ENCODE data around the gene CCDC50.
A peak's percentile ranks its signal among the peaks of the same experiment; 100 is the strongest.

The CCDC50 gene

DNA sequence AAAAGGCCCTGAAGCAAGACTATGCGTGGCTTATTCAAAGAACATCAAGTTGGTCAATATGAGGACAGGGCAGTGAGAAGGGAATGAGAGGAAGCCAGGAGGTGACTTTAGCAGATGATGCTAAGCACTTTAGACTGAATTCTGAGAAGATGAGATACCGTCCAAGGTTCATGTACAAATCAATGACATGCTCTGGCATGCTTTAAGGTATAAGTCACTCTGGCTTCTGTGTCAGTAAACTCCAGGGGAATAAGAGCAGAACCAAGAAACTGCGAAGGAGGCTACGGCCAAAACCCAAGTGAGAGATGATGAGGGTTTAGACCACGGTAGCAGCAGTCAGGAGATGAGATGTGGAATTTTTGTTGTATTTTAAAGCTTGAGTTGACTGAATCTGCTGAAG is 8.9 kb upstream of the CCDC50 start:
- no peak for DNase-seq

DNA sequence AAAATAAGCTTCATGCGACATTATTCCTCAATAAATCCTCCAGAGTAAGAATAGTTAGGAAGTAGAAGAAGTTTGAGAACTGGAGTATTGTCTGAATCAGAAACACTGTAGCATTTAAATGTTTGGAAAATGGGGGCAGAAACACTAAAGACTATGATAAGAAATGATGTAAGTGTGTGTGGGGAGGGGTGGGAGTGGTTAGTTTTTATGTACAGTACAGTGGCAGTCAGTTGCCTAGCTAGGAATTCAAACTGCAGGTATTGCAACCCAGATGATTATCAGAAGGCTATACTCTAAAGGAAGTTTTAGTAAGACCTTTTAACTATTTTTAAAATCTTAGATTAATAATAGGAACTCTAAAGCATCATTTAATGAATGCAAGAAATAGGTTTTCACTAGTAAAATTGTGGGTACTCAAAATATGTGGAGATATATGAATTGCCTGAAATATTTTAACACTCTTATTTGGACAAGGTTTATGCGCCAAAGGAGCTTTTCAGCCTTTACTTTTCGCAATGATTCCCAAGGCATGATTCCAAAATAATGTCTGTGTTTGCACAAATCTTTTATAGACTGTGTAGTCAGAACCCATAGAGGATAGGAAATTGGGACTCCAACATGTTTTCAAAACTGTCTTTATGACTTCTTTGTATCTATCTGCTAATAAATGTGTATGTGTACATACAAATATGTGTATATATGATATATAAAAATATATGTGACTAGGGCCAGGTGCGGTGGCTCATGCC is 8.0 kb upstream of the CCDC50 start:
- no peak for DNase-seq

DNA sequence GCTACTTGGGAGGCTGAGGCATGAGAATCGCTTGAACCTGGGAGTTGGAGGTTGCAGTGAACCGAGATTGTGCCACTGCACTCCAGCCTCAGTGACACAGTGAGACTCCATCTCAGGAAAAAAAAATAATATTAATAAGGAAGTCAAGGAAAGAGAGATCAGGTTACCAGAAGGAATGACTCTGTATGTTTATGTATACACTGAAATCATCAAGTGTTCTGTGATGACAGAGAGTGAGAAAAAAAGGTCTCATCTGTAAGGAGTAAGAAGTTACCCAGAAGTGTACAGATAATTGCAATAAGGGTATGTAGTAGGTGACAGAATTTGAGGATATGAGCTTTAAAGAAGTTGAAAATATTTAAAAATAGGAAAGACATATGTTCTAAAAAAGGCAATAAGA is 4.3 kb upstream of the CCDC50 start:
- no peak for DNase-seq

DNA sequence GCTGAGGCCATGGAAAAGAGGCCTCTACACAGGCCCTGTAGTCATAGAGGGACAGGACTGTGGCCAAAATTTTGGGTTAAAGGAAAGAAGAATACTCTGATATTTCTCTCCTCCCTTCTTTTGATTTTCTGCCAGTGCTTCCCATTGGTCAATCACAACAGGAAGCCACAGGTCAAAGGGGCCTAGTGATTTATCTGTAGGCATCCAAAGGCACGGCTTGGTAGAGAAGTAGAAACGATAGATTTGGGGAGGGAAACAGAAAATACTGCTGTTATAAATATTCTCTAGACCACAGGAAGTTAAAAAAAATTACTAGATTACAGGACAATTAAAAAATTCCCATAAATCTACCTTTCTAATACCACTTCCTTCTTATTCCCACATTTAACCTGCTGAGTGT is 1.7 kb upstream of the CCDC50 start:
- no peak for DNase-seq

GRCh38 chr3:191328383-191328961 is 722 bp upstream of the CCDC50 start:
- no peak for DNase-seq

- DNase-seq, result peak in 1 of 2 donors; percentile 9
These were observed 698 bp downstream of the CCDC50 start, which contains the start of gene UTS2B for GRCh38 chr3:191329654-191330529. UTS2B (minus strand) TSS chr3:191330526; CDS start chr3:191282189, 48,337 bp downstream.

GRCh38 chr3:191330530-191331048 is 1.4 kb downstream of the CCDC50 start:
- DNase-seq, result no peak

DNA sequence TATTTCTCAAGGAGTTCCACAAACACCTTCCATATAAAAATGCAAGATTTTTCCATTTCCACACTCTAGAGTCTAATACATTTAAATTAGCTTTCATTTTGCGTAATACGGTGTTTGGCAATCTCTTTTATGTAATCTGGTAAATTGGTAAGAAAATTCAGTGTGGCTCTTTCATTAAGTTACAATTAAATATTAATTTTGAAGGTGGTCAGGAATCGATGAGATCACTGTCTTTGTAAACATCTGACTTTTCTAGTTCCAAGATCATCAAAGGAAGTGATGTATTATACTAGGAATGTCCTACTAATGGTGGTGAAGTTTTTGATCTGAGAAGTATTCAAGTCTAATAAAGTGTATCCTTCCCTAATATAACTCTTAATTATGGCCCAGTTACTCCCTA is 2.2 kb downstream of the CCDC50 start:
- DNase-seq, result no peak

DNA sequence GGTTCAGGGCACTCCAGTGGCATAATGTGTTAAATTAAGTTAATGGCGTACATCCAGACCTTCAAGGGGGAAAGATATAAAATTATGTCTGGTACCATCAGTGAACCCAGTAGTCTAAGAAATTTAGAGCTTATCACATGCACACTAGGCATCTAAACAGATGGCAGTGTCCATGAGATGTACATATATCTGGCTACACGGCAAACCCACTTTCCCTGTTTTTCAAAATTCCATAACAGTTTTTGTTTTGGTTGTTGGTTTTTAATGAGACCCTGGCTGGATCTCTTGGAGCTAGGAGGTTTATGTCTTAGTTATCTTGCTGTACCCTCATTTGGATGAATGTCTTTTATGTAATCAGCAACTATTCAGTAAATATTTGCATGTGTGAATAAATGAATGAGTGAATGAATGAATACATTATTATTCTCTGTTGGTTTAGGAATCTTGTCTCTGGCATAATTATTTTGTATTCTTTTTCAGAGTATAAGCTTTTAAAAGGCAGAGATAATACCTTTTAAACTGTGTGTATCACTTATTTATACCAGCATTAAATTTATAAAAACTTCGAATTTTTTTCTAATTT is 4.2 kb downstream of the CCDC50 start:
- DNase-seq, result no peak

GRCh38 chr3:191334346-191334893 is 5.2 kb downstream of the CCDC50 start:
- no peak for DNase-seq

GRCh38 chr3:191336833-191337232 is 7.6 kb downstream of the CCDC50 start:
- no peak for DNase-seq

- no peak for DNase-seq
These were observed 8.9 kb downstream of the CCDC50 start for GRCh38 chr3:191338177-191338488.

GRCh38 chr3:191339316-191339917 is 10.2 kb downstream of the CCDC50 start:
- DNase-seq, result no peak

- DNase-seq, result no peak
These were observed 11.2 kb downstream of the CCDC50 start for GRCh38 chr3:191340351-191340750.

GRCh38 chr3:191340966-191341365 is 11.8 kb downstream of the CCDC50 start:
- DNase-seq, result no peak

- DNase-seq, result no peak
These were observed 12.8 kb downstream of the CCDC50 start for GRCh38 chr3:191342006-191342405.

- DNase-seq, result no peak
These were observed 13.2 kb downstream of the CCDC50 start for GRCh38 chr3:191342411-191342810.

DNA sequence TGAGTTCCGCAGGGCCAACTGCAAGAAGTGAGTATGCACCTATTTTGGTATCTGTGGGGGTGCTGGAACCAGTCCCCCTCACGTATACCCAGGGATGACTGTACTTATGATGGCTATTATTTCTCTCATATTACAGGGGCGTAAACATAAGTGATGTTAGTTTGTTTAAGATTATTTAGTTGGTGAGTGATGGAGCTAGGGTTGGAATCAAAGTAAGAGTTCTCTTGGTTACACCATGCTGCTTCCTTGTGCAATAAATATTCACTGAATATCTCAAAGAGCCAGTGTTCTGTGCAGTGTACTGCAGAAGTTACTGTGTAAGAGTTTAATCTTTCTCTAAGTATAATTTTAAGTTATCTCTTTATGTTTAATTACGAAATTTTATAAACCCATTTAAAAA is 13.9 kb downstream of the CCDC50 start:
- DNase-seq, result no peak

DNA sequence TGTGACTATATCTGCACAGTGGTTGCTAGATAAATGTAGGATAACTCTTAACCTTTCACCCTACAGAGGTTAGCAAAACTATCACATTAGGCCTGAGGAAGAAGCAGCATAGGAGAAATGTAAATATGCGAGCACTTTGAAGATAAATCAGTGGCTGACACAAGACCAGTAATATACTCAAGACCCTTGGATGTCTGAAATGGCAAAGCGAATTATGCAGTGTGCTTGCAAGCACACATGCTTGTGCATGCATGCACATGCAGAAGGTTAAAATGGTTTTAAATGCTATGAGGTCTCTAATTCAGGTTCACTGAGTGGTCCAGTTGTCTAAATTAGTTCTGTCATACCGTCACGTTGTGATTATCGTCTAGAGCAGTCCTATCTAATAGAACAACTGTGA is 14.7 kb downstream of the CCDC50 start:
- DNase-seq, result no peak

- no peak for DNase-seq
These were observed 16.1 kb downstream of the CCDC50 start for GRCh38 chr3:191345334-191345733.

DNA sequence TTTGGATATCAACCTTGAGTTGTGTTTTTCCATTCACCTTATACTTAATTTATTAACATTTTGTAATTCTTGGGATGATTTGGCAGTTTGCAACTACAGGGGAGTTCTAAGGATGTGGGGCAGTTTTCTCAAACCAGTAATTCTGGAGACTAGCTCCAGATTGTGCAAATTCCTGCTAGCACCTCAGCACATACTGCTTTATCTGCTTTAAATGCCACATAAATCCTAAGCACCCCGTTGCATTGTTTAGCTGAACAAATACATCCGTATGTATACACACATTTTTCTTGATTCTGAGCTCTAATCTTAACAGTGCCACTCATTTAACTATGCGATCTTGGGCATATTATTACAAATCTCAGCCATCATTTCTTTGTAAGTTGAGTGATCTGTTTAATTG is 18.0 kb downstream of the CCDC50 start:
- no peak for DNase-seq

GRCh38 chr3:191348098-191348497 is 18.9 kb downstream of the CCDC50 start:
- no peak for DNase-seq

Data from stimulated activated CD4-positive, alpha-beta T cell treated with anti-CD3 and anti-CD28 coated beads, Interleukin-2, amount 100 ng/mL, for 24 hours (primary cell).